Neuronal stem cell (in vitro differentiated cells): ENCODE measurements around the gene SLC6A16.

Source experiments
- DNase-seq: peaks from one replicate; pipeline ENCODE4 v3.0.0-alpha.2; 2013; ENCODE audit warnings: low spot score
- H2AFZ ChIP-seq: one replicate; pipeline ENCODE4 v1.6.1; 2013; ENCODE audit warnings: mild to moderate bottlenecking, low read length, inconsistent platforms
- H2AK5ac ChIP-seq: 2 replicates; pipeline ENCODE4 v1.6.1; 2013; ENCODE audit warnings: low read depth, mild to moderate bottlenecking, inconsistent platforms, low read length, moderate library complexity, mixed read lengths
- H2BK120ac ChIP-seq: 2 replicates; pipeline ENCODE4 v1.6.1; 2013; ENCODE audit warnings: low read depth, mild to moderate bottlenecking, inconsistent platforms, low read length, moderate library complexity, mixed read lengths
- H2BK12ac ChIP-seq: one replicate; pipeline ENCODE4 v1.6.1; 2013; ENCODE audit warnings: low read length, inconsistent platforms
- H2BK15ac ChIP-seq: 2 replicates; pipeline ENCODE4 v1.6.1; 2013; ENCODE audit warnings: mild to moderate bottlenecking, low read length, inconsistent platforms, mixed read lengths
- H2BK5ac ChIP-seq: one replicate; pipeline ENCODE4 v1.6.1; 2013; ENCODE audit warnings: inconsistent platforms, mild to moderate bottlenecking, low read length, moderate library complexity
- H3K14ac ChIP-seq: one replicate; pipeline ENCODE4 v1.6.1; 2013; ENCODE audit warnings: low read length, inconsistent platforms
- H3K18ac ChIP-seq: 2 replicates; pipeline ENCODE4 v1.6.1; 2013; ENCODE audit warnings: low read length, inconsistent platforms
- H3K23ac ChIP-seq: 2 replicates; pipeline ENCODE4 v1.6.1; 2013; ENCODE audit warnings: low read depth, mild to moderate bottlenecking, mixed read lengths, low read length, inconsistent platforms; ENCODE audit not compliant: poor library complexity
- H3K27ac ChIP-seq: replicated peaks from 3 replicates; pipeline ENCODE4 v1.5.1; 2013; ENCODE audit warnings: low read length, inconsistent platforms
- H3K27me3 ChIP-seq, 3 experiments: 2 replicates each; pipeline ENCODE4 v1.6.1; 2013; ENCODE audit warnings: low read length in 3 of 3, mild to moderate bottlenecking in 2 of 3, inconsistent platforms in 1 of 3, low read depth in 1 of 3, mixed read lengths in 1 of 3, moderate library complexity in 1 of 3; ENCODE audit not compliant: control insufficient read depth in 3 of 3, insufficient read depth in 3 of 3
- H3K36me3 ChIP-seq, 2 donors: replicated peaks in 1 of 2; 2 replicates each; pipeline ENCODE4 v1.6.1; 2013; ENCODE audit warnings: low read length in 2 of 2; ENCODE audit not compliant: control insufficient read depth in 2 of 2, insufficient read depth in 2 of 2
- H3K4ac ChIP-seq: 2 replicates; pipeline ENCODE4 v1.6.1; 2013; ENCODE audit warnings: inconsistent platforms, mild to moderate bottlenecking, low read length, moderate library complexity
- H3K4me1 ChIP-seq, 2 donors: 1 replicate in 1 of 2; 2 replicates in 1 of 2; pipeline ENCODE4 v1.6.1; 2013; ENCODE audit warnings: low read length in 2 of 2, low read depth in 1 of 2; ENCODE audit not compliant: control insufficient read depth in 2 of 2, insufficient read depth in 1 of 2
- H3K4me2 ChIP-seq: one replicate; pipeline ENCODE4 v1.6.1; 2013; ENCODE audit warnings: mild to moderate bottlenecking, low read length, inconsistent platforms; ENCODE audit not compliant: insufficient read depth, poor library complexity, severe bottlenecking
- H3K4me3 ChIP-seq, 2 donors: 2 replicates each; pipeline ENCODE4 v1.5.1; 2013; ENCODE audit warnings: low read length in 2 of 2, mild to moderate bottlenecking in 2 of 2, inconsistent platforms in 1 of 2, moderate library complexity in 1 of 2
- H3K79me1 ChIP-seq: one replicate; pipeline ENCODE4 v1.6.1; 2013; ENCODE audit warnings: low read depth, mild to moderate bottlenecking, inconsistent platforms, low read length, moderate library complexity
- H3K9ac ChIP-seq: one replicate; pipeline ENCODE4 v1.6.1; 2013; ENCODE audit warnings: mild to moderate bottlenecking, low read depth, low read length, inconsistent platforms; ENCODE audit not compliant: poor library complexity
- H3K9me3 ChIP-seq, 2 donors: replicated peaks in 1 of 2; 2 replicates each; pipeline versions ENCODE3 to v1.6.1; 2013; ENCODE audit warnings: low read length in 2 of 2, mild to moderate bottlenecking in 2 of 2, inconsistent platforms in 1 of 2, low read depth in 1 of 2, mixed read lengths in 1 of 2, moderate library complexity in 1 of 2; ENCODE audit not compliant: control insufficient read depth in 2 of 2, insufficient read depth in 1 of 2
- H4K8ac ChIP-seq: one replicate; pipeline ENCODE4 v1.6.1; 2013; ENCODE audit warnings: low read depth, mild to moderate bottlenecking, inconsistent platforms, low read length, moderate library complexity
- H4K91ac ChIP-seq: one replicate; pipeline ENCODE4 v1.6.1; 2013; ENCODE audit warnings: low read length, low read depth, mild to moderate bottlenecking, inconsistent platforms; ENCODE audit not compliant: poor library complexity
- WGBS, 2 donors: extraction: QIAGEN DNeasy Blood & Tissue Kit; methylation state at CpG; one replicate each; pipeline ENCODE4 v1.1.7; 2013; ENCODE audit warnings: missing lambda C conversion rate in 2 of 2, mixed read lengths in 1 of 2; ENCODE audit not compliant: insufficient read length in 2 of 2, insufficient replicate concordance in 1 of 2; ENCODE audit errors: extremely low coverage in 2 of 2; 5-methylcytosine and 5-hydroxymethylcytosine counted together

Gene SLC6A16

DNA sequence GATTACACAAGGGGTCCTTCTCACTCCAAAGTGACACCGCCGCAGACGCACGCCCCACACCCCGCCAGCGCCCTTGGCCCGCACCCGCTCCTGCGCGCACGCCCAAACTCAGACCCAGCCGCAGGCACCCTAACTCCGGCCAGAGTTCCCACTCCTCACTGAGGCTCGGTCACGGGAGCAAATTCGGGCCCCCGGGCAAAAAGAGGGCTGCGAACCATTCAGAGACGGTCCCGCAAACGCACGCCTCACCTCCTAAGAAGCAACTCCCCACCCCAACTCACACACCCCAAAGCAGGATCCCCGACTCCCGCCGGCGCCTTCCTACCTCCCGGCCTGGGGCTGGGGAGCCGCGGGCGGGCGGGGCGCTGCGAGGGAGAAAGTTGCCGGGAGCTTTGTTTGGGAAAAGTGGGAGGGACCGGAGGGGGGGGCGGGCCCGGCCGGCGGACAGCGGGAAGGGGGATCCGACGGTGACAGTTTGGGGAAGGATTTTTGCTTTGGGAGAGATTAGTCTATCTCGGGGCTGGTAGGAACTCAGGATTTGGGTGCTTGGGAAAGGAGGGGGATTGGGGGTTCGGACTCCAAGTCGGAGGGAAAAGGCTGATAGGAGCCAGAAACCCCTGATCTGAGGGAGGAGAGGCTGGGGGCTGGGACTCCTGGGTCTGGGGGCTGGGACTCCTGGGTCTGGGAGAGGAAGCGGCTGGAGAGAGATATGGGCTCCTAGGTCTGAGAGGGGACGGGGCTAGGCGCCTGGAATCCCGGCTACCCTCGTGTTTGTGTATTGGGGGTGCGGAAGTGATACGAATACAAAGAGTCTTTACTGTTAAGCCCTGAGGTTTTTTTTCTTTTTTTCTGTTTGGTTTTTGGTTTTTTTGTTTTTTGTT is 37.3 kb upstream of the SLC6A16 start, which contains the start of gene TEAD2:
Gene TEAD2 (minus strand): TSS at position 369 of the 881 bp plus-strand sequence. CDS start 2,341 bp downstream, outside the sequence.
- Histone ChIP-seq H2BK12ac (peak within 1 kb of the TSS; percentile 44), H4K91ac (peak within 1 kb of the TSS; percentile 94), H3K4me2 (peak within 1 kb of the TSS; percentile 80), H3K9me3 (peaks cover 0 to 2% of the 10 kb centered on the region in 2 donors), H3K27me3 (no peaks in the 10 kb centered on the region), H3K14ac (peak within 1 kb of the TSS; percentile 98), H3K36me3 (peaks cover 15 to 31% of the 10 kb centered on the region in 2 donors), H3K4me3 (peak within 1 kb of the TSS; percentile 99 to 100), H3K23ac (peak within 1 kb of the TSS; percentile 97), H3K4ac (peak within 1 kb of the TSS; percentile 96), H2BK120ac (peak within 1 kb of the TSS; percentile 89), H3K27ac (peak within 1 kb of the TSS; percentile 91), H2BK15ac (peak within 1 kb of the TSS; percentile 95), H3K9ac (peak within 1 kb of the TSS; percentile 100), H2AK5ac (peak within 1 kb of the TSS; percentile 99), H2AFZ (peak within 1 kb of the TSS; percentile 79), H4K8ac (no peak within 1 kb of the TSS), H3K4me1 (peaks cover 4 to 17% of the 10 kb centered on the region in 2 donors), H2BK5ac (peak within 1 kb of the TSS; percentile 98), H3K18ac (peak within 1 kb of the TSS; percentile 100), H3K79me1 (peaks cover 12% of the 10 kb centered on the region)
- no CpG with 5 or more reads among the region's 52 CpGs for WGBS, 2 donors
- DNase-seq = peak; percentile 75

DNA sequence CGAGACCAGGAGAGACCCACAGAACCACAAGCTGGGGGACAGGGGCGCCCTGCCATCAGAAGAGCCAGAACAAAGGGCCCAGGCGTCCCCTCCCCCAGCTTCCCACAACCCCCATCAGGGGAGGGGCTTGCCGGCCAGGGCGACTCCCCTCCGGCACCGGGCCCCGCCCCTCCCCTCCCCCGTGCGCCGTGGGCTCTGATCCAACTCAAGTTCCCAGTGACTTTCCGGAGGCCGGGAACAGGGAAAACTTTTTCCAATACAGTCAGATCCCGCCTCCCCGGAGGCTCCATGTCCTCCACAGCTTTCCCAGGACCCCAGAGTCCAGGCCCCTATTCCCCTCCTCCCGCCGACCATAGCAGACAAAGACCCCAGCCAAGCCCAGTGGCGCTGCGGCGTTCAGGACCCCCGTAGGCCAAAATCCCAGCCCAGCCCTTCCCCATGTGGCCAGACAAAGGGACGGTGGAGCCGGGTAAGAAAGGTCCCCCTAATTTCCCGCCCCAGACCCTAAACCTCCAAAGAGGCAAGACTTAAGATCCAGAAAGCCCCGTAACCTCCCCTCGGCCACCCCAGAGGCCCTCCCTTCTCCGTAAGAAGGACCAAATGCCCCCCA is 36.6 kb upstream of the SLC6A16 start:
- Histone ChIP-seq H3K27me3 (no peaks in the 10 kb centered on the region), H3K27ac (peak overlapping the region; percentile 91), H2BK15ac (peak overlapping the region; percentile 95), H2BK120ac (peak overlapping the region; percentile 89), H3K14ac (peak overlapping the region; percentile 98), H3K4me3 (peak overlapping the region; percentile 99 to 100), H2AK5ac (peak overlapping the region; percentile 99), H3K18ac (peak overlapping the region; percentile 100), H2BK5ac (peak overlapping the region; percentile 98), H4K91ac (peak overlapping the region; percentile 94), H3K4ac (peak overlapping the region; percentile 96), H3K36me3 (peaks cover 22 to 38% of the 10 kb centered on the region in 2 donors), H4K8ac (no peak overlapping the region), H2BK12ac (peak overlapping the region; percentile 44), H3K4me2 (peak overlapping the region; percentile 80), H3K9ac (peak overlapping the region; percentile 100), H3K9me3 (peaks cover 0 to 2% of the 10 kb centered on the region in 2 donors), H3K79me1 (peaks cover 14% of the 10 kb centered on the region), H2AFZ (peak overlapping the region; percentile 79), H3K4me1 (peaks cover 4 to 17% of the 10 kb centered on the region in 2 donors), H3K23ac (peak overlapping the region; percentile 97)
- DNase-seq = peak; percentile 70
- no CpG with 5 or more reads among the region's 27 CpGs for WGBS, 2 donors

DNA sequence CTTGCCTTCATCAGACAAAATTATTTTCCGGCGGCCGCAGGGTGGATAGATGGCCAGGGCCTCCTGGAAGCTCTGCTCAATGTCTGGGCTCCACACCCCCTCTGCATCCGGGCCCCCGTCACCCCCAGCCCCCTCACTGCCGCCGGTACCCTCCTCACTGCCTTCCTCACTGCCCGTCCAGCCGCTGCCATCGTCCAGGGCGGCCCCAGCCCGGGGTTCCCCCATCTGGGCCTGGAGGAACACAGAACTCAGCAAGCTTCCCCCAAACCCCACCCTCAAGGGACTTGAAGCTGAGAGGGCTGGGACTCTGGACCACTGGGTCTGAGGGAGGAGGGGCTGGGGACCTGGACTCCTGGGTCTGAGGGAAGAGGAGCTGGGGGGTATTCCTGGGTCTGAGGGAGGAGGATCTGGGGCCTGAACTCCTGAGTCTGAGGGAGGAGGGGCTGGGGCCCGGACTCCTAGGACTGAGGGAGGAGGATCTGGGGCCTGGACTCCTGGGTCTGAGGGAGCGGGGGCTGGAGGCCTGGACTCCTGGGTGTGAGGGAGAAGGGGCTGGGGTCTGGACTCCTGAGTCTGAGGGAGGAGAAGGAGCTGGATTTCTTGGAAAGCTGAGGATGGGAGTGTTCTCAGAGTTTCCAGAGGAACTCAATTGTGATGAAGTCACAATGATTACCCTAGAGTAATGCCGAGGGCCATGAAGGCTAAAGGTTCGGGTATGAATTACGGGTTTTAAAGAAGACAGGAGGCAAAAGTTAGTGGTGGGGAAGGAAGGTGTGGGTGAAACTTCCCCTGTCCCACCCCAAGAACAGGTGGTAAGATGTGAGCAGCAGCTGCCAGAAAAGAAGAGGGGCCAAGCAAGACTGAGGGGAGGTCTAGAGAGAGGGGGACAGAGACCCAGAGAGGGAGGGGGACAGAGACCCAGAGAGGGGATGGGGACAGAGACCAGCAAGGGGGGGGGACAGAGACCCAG is 35.1 kb upstream of the SLC6A16 start:
- Histone ChIP-seq H2AK5ac (peak overlapping the region; percentile 62), H3K4ac (no peak overlapping the region), H2BK120ac (no peak overlapping the region), H2BK12ac (no peak overlapping the region), H3K79me1 (peaks cover 19% of the 10 kb centered on the region), H3K9me3 (peaks cover 0 to 2% of the 10 kb centered on the region in 2 donors), H3K27me3 (no peaks in the 10 kb centered on the region), H2BK15ac (no peak overlapping the region), H3K9ac (peak overlapping the region; percentile 98), H2BK5ac (peak overlapping the region; percentile 98), H3K14ac (peak overlapping the region; percentile 12), H3K36me3 (peaks cover 34 to 52% of the 10 kb centered on the region in 2 donors), H3K27ac (peak overlapping the region; percentile 2), H2AFZ (no peak overlapping the region), H3K4me3 (peak overlapping the region; percentile 91 to 99), H3K18ac (peak overlapping the region; percentile 41), H4K8ac (peak overlapping the region; percentile 9), H3K23ac (no peak overlapping the region), H3K4me2 (peak overlapping the region; percentile 80), H4K91ac (no peak overlapping the region), H3K4me1 (peaks cover 4 to 17% of the 10 kb centered on the region in 2 donors)
- 100% methylated on average over 1 of the region's 17 CpGs; no CpG with 5 or more reads in 1 of the 2 donors for WGBS, 2 donors
- no peak for DNase-seq
